H1 (cell line): Measurements from ENCODE around the gene GALNT2. TPM values are rescaled to one million over a fixed set of nuclear protein-coding genes. Genes with fewer than 3 reads are reported as not detected.

Experiments
- CTCF ChIA-PET: fragments of 300-600 bp; sonication (Branson Sonifier 250); formaldehyde crosslinking; loops from one replicate; lab custom pipeline; 2021; ENCODE audit not compliant: partially characterized antibody; lab: Charles Lee
- POLR2A ChIA-PET: fragments of 300-600 bp; sonication (Branson Sonifier 250); formaldehyde crosslinking; loops from one replicate; lab custom pipeline; 2021; ENCODE audit warnings: inconsistent platforms; ENCODE audit not compliant: partially characterized antibody; lab: Charles Lee
- DNase-seq, 2 experiments: peaks; one replicate each; pipeline versions ENCODE4 v3.0.0 to v3.0.0-alpha.2; 2010 to 2022; ENCODE audit warnings: low spot score in 2 of 2, low read depth in 1 of 2, mixed read lengths in 1 of 2
- FAIRE-seq: peaks from 2 replicates; lab custom pipeline; 2011; peaks lifted over from hg19 to GRCh38; lab: Jason Lieb, UNC
- H2AFZ ChIP-seq: 2 replicates; pipeline ENCODE4 v1.8.1; 2012; ENCODE audit warnings: low read length, inconsistent platforms
- H2AK5ac ChIP-seq: 2 replicates; pipeline ENCODE4 v1.6.1; 2013; ENCODE audit warnings: low read depth, low read length
- H2BK120ac ChIP-seq: replicated peaks from 2 replicates; pipeline ENCODE3; 2013; ENCODE audit warnings: low read depth, low read length, inconsistent platforms
- H2BK12ac ChIP-seq: 2 replicates; pipeline ENCODE4 v1.6.1; 2013; ENCODE audit warnings: low read depth, low read length
- H2BK15ac ChIP-seq: 2 replicates; pipeline ENCODE4 v1.6.1; 2013; ENCODE audit warnings: low read length
- H2BK20ac ChIP-seq: 2 replicates; pipeline ENCODE4 v1.6.1; 2013; ENCODE audit warnings: low read length
- H2BK5ac ChIP-seq: 2 replicates; pipeline ENCODE4 v1.6.1; 2013; ENCODE audit warnings: low read depth, low read length
- H3K14ac ChIP-seq: 2 replicates; pipeline ENCODE4 v1.6.1; 2013; ENCODE audit warnings: inconsistent platforms; ENCODE audit not compliant: insufficient read length
- H3K18ac ChIP-seq: 2 replicates; pipeline ENCODE4 v1.6.1; 2013; ENCODE audit warnings: low read length; ENCODE audit errors: extremely low read depth
- H3K23ac ChIP-seq: 2 replicates; pipeline ENCODE4 v1.6.1; 2013; ENCODE audit warnings: inconsistent platforms; ENCODE audit not compliant: insufficient read length
- H3K23me2 ChIP-seq: 2 replicates; pipeline ENCODE4 v1.6.1; 2013; ENCODE audit warnings: low read depth, low read length
- H3K27ac ChIP-seq: 2 replicates; pipeline ENCODE4 v1.6.1; 2011; ENCODE audit warnings: low read depth, low read length, inconsistent platforms
- H3K27me3 ChIP-seq, 4 experiments: replicated peaks in 1 of 4; 1 replicate in 1 of 4; 2 replicates in 3 of 4; pipeline versions ENCODE4 v1.6.1 to v1.8.1; 2011 to 2013; ENCODE audit warnings: low read length in 3 of 4, mild to moderate bottlenecking in 3 of 4, inconsistent platforms in 2 of 4, mixed read lengths in 2 of 4, moderate library complexity in 1 of 4; ENCODE audit not compliant: control insufficient read depth in 3 of 4, insufficient read depth in 3 of 4; ENCODE audit errors: extremely low read depth in 1 of 4
- H3K36me3 ChIP-seq, 4 experiments: 2 replicates each; pipeline versions ENCODE4 v1.6.1 to v1.8.1; 2011 to 2013; ENCODE audit warnings: mild to moderate bottlenecking in 4 of 4, low read length in 3 of 4, moderate library complexity in 2 of 4, control low read depth in 1 of 4, inconsistent platforms in 1 of 4; ENCODE audit not compliant: insufficient read depth in 4 of 4, control insufficient read depth in 2 of 4
- H3K4ac ChIP-seq: replicated peaks from 2 replicates; pipeline ENCODE3; 2013; ENCODE audit warnings: low read length, low read depth, mixed read lengths, inconsistent platforms; ENCODE audit not compliant: insufficient read length
- H3K4me1 ChIP-seq, 4 experiments: replicated peaks in 1 of 4; 1 replicate in 1 of 4; 2 replicates in 3 of 4; pipeline versions ENCODE4 v1.6.1 to v1.8.1; 2011 to 2013; ENCODE audit warnings: low read length in 3 of 4, inconsistent platforms in 2 of 4, mixed read lengths in 1 of 4; ENCODE audit not compliant: insufficient read depth in 4 of 4, control insufficient read depth in 3 of 4
- H3K4me2 ChIP-seq, 2 experiments: 2 replicates each; pipeline versions ENCODE4 v1.6.1 to v1.8.1; 2011 to 2013; ENCODE audit warnings: low read depth in 2 of 2, low read length in 2 of 2, control low read depth in 1 of 2, inconsistent platforms in 1 of 2, mild to moderate bottlenecking in 1 of 2; ENCODE audit not compliant: insufficient read depth in 1 of 2
- H3K4me3 ChIP-seq, 4 experiments: fragments of 200-600, 300-600 bp in 1 of 4; sonication (generic), shearing (Covaris generic), sonication (Bioruptor Twin) in 1 of 4; 2 replicates each; pipeline versions ENCODE4 v1.5.1 to v1.8.1; 2011 to 2016; ENCODE audit warnings: low read length in 4 of 4, low read depth in 3 of 4, control low read depth in 2 of 4, inconsistent platforms in 2 of 4, mild to moderate bottlenecking in 2 of 4, mixed read lengths in 1 of 4, moderate library complexity in 1 of 4; ENCODE audit not compliant: insufficient read depth in 2 of 4; ENCODE audit errors: extremely low read depth in 1 of 4
- H3K56ac ChIP-seq: replicated peaks from 2 replicates; pipeline ENCODE3; 2013; ENCODE audit warnings: low read depth, mild to moderate bottlenecking, mixed read lengths, low read length, inconsistent platforms; ENCODE audit not compliant: insufficient read length
- H3K79me1 ChIP-seq: 2 replicates; pipeline ENCODE4 v1.6.1; 2013; ENCODE audit warnings: low read depth, low read length, control low read depth
- H3K79me2 ChIP-seq, 2 experiments: 2 replicates each; pipeline versions ENCODE4 v1.6.1 to v1.8.1; 2012 to 2013; ENCODE audit warnings: low read length in 2 of 2, mild to moderate bottlenecking in 2 of 2, inconsistent platforms in 1 of 2; ENCODE audit not compliant: insufficient read depth in 2 of 2, control insufficient read depth in 1 of 2
- H3K9ac ChIP-seq, 4 experiments: replicated peaks in 1 of 4; 1 replicate in 1 of 4; 2 replicates in 3 of 4; pipeline versions ENCODE4 v1.6.1 to v1.8.1; 2011 to 2013; ENCODE audit warnings: low read depth in 3 of 4, low read length in 3 of 4, control low read depth in 2 of 4, mild to moderate bottlenecking in 2 of 4, moderate library complexity in 2 of 4, inconsistent platforms in 1 of 4; ENCODE audit errors: extremely low read depth in 1 of 4
- H3K9me3 ChIP-seq, 2 experiments: 2 replicates each; pipeline versions ENCODE4 v1.6.1 to v1.8.1; 2012 to 2013; ENCODE audit warnings: mild to moderate bottlenecking in 2 of 2, moderate library complexity in 2 of 2, control low read depth in 1 of 2, inconsistent platforms in 1 of 2, low read depth in 1 of 2, low read length in 1 of 2, mixed read lengths in 1 of 2; ENCODE audit not compliant: insufficient read depth in 2 of 2
- H4K20me1 ChIP-seq, 2 experiments: replicated peaks in 1 of 2; 2 replicates each; pipeline versions ENCODE3 to v1.8.1; 2011 to 2013; ENCODE audit warnings: inconsistent platforms in 2 of 2, low read length in 2 of 2, mild to moderate bottlenecking in 1 of 2; ENCODE audit not compliant: insufficient read depth in 2 of 2, control insufficient read depth in 1 of 2
- H4K5ac ChIP-seq: 2 replicates; pipeline ENCODE4 v1.6.1; 2013; ENCODE audit warnings: low read length, low read depth, mixed read lengths, inconsistent platforms; ENCODE audit not compliant: insufficient read length
- H4K8ac ChIP-seq: 2 replicates; pipeline ENCODE4 v1.8.0; 2013; ENCODE audit warnings: mild to moderate bottlenecking, moderate library complexity, low read length, inconsistent platforms; ENCODE audit not compliant: insufficient read depth; ENCODE audit errors: extremely low read depth
- H4K91ac ChIP-seq: replicated peaks from 2 replicates; pipeline ENCODE3; 2013; ENCODE audit warnings: low read length, mixed read lengths, inconsistent platforms; ENCODE audit not compliant: insufficient read length
- ASH2L ChIP-seq: fragments of 200-600, 300-600 bp; sonication (generic); IDR thresholded peaks from one replicate; pipeline ENCODE4 v1.7.1; 2017; ENCODE audit warnings: low read length
- BCL11A ChIP-seq, 2 experiments: IDR thresholded peaks; one replicate each; pipeline ENCODE4 v1.6.1; 2011; ENCODE audit warnings: low read depth in 2 of 2, low read length in 2 of 2, mild to moderate bottlenecking in 2 of 2
- CBX5 ChIP-seq: fragments of 300-800, 300-1000 bp; sonication (generic); IDR thresholded peaks from 2 replicates; pipeline ENCODE4 v1.7.1; 2016; ENCODE audit warnings: antibody characterized with exemption, low read length, low read depth
- CREB1 ChIP-seq: IDR thresholded peaks from 2 replicates; pipeline ENCODE4 v1.6.1; 2012; ENCODE audit warnings: inconsistent platforms
- EP300 ChIP-seq, 2 experiments: IDR thresholded peaks; 1 replicate in 1 of 2; 2 replicates in 1 of 2; pipeline ENCODE4 v1.6.1; 2011 to 2012; ENCODE audit warnings: low read depth in 2 of 2, low read length in 2 of 2, mild to moderate bottlenecking in 2 of 2, borderline replicate concordance in 1 of 2, inconsistent platforms in 1 of 2, moderate library complexity in 1 of 2
- MAX ChIP-seq: IDR thresholded peaks from 2 replicates; pipeline ENCODE4 v1.6.1; 2012; ENCODE audit warnings: inconsistent platforms
- POLR2AphosphoS5 ChIP-seq: IDR thresholded peaks from 2 replicates; pipeline ENCODE4 v1.6.1; 2011; ENCODE audit warnings: low read depth, low read length
- RXRA ChIP-seq: IDR thresholded peaks from 2 replicates; pipeline ENCODE4 v1.6.1; 2011; ENCODE audit warnings: low read depth, mild to moderate bottlenecking, low read length, moderate library complexity; ENCODE audit not compliant: insufficient read depth
- WGBS, 2 experiments: shearing (Covaris generic) in 1 of 2; methylation state at CpG; one replicate each; pipeline versions ENCODE4 v1.1.6 to v1.1.7; 2013 to 2015; ENCODE audit warnings: low lambda C conversion rate in 2 of 2, mixed read lengths in 2 of 2, inconsistent platforms in 1 of 2, low coverage in 1 of 2, missing lambda C conversion rate in 1 of 2; ENCODE audit not compliant: insufficient replicate concordance in 2 of 2, insufficient coverage in 1 of 2, insufficient read length in 1 of 2; ENCODE audit errors: extremely low coverage in 1 of 2, missing lambda C conversion rate in 1 of 2; 5-methylcytosine and 5-hydroxymethylcytosine counted together
- polyA plus RNA-seq, 7 experiments: library from polyadenylated mRNA; depleted of rRNA in 3 of 7; stranded (reverse) in 5 of 7; unstranded in 2 of 7; fragments of >200 nt in 5 of 7; fragments of 200-250 nt in 2 of 7; gene quantifications; 1 replicate in 5 of 7; 2 replicates in 1 of 7; 4 replicates in 1 of 7; pipeline versions ENCODE4 v1.2.1 to v1.2.3, GENCODE V29; 2011 to 2013; ENCODE audit warnings: missing spikeins in 2 of 7, mixed read lengths in 2 of 7
- total RNA-seq: library from RNA; stranded (reverse); fragmentation: NEBNext Ultra II Directional; extraction: Animal tissue kit (Norgen Biotek cat#: 25700); gene quantifications from 2 replicates; pipeline ENCODE4 v1.2.1, GENCODE V29; 2021
- TF ChIP-seq, protein P1 (sequence below): IDR thresholded peaks from 2 replicates; pipeline ENCODE4 v1.6.1; 2011; ENCODE audit warnings: low read length, improper control_type of control experiment

The GALNT2 gene
- total and polyA plus RNA-seq, 2 of the 8 experiments (the other 6 are each of a cell fraction or from before 2014, with no cell fraction given): 34.5 to 75.3 TPM

DNA sequence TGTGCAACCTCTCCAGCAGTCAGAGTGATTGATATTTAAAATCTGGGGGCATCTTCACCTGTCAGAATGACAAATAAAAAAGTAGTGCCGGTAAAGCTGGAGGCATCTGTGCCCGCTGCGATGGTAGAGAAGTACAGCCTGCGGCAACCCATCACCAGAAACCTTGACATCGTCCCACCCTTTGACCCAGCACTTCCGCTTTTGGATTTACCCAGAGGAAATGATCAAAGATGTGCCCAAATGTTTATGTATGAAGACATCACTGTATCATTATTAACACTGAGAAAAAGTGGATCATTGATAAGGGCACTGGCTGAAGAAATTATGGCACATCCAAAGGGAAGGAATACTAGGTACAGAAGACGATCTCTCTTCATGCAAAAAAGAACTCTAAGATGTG is 263.1 kb downstream of the GALNT2 start:
- Histone ChIP-seq H2BK12ac (no peak overlapping the region), H2BK120ac (no peak overlapping the region), H2AK5ac (no peak overlapping the region), H3K56ac (no peak overlapping the region), H2BK15ac (no peak overlapping the region), H3K14ac (no peak overlapping the region), H2AFZ (no peak overlapping the region), H3K36me3 (peaks cover 0 to 3% (median under 1%) of the 10 kb centered on the region in 4 experiments; a peak in 2 of 8 replicates), H3K9ac (no peak overlapping the region), H3K4me1 (peaks cover 3 to 20% (median 8%) of the 10 kb centered on the region in 4 experiments), H2BK5ac (no peak overlapping the region), H3K79me2 (no peaks in the 10 kb centered on the region), H4K8ac (no peak overlapping the region), H3K4me2 (no peak overlapping the region), H3K23ac (no peak overlapping the region), H4K91ac (no peak overlapping the region), H4K5ac (no peak overlapping the region), H3K9me3 (no peaks in the 10 kb centered on the region), H3K79me1 (no peaks in the 10 kb centered on the region), H3K23me2 (peaks cover 5% of the 10 kb centered on the region; the same call in 1 of the 2 replicates), H3K18ac (no peak overlapping the region), H3K27ac (no peak overlapping the region), H4K20me1 (peaks cover 0 to 5% of the 10 kb centered on the region in 2 experiments), H3K27me3 (no peaks in the 10 kb centered on the region), H2BK20ac (no peak overlapping the region), H3K4ac (no peak overlapping the region), H3K4me3 (no peak overlapping the region)
- ChIA-PET POLR2A (no interaction called here), CTCF (no interaction called here)
- 94% methylated on average over 7 of the region's 7 CpGs; no CpG with 5 or more reads in 1 of the 2 experiments for WGBS, 2 experiments
- TF ChIP-seq ASH2L: no peak
- no peak for TF ChIP-seq POLR2AphosphoS5
- TF ChIP-seq MAX: no peak
- no peak for TF ChIP-seq CBX5
- no peak for TF ChIP-seq BCL11A (IDR thresholded peaks at IDR 0.05; ENCODE audit: low read depth in 2 of 2, low read length in 2 of 2)
- no peak for TF ChIP-seq RXRA
- no peak for TF ChIP-seq EP300 (IDR thresholded peaks at IDR 0.05; ENCODE audit: borderline replicate concordance in 1 of 2, low read depth in 2 of 2, low read length in 2 of 2)
- TF ChIP-seq, protein P1, sequence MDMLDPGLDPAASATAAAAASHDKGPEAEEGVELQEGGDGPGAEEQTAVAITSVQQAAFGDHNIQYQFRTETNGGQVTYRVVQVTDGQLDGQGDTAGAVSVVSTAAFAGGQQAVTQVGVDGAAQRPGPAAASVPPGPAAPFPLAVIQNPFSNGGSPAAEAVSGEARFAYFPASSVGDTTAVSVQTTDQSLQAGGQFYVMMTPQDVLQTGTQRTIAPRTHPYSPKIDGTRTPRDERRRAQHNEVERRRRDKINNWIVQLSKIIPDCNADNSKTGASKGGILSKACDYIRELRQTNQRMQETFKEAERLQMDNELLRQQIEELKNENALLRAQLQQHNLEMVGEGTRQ: no peak
- no peak for TF ChIP-seq CREB1
- DNase-seq (no peak), FAIRE-seq (no peak)
